Endothelial cell (in vitro differentiated cells): ENCODE data around the gene SGPP1. TPM values are rescaled to one million over a fixed set of nuclear protein-coding genes. Genes with fewer than 3 reads are reported as not detected.
"Not testable (repeated sequence)": the region's sequence is repeated elsewhere in the genome, so short reads cannot be mapped to it uniquely, and the experiment has no call there.

Source experiments
- DNase-seq: peaks from one replicate; pipeline ENCODE4 v3.0.0; 2021; ENCODE audit warnings: low spot score
- H3K27ac Mint-ChIP-seq: one replicate; pipeline ENCODE4 v1.8.0; 2021; ENCODE audit warnings: mixed read lengths, inconsistent platforms; ENCODE audit not compliant: unreplicated experiment
- H3K27me3 Mint-ChIP-seq: one replicate; pipeline ENCODE4 v1.8.0; 2021; ENCODE audit warnings: mild to moderate bottlenecking, moderate library complexity, mixed read lengths, inconsistent platforms; ENCODE audit not compliant: unreplicated experiment
- H3K36me3 Mint-ChIP-seq: one replicate; pipeline ENCODE4 v1.8.0; 2021; ENCODE audit warnings: mild to moderate bottlenecking, low read depth, mixed read lengths, inconsistent platforms; ENCODE audit not compliant: unreplicated experiment
- H3K4me1 Mint-ChIP-seq: one replicate; pipeline ENCODE4 v1.8.0; 2021; ENCODE audit warnings: mild to moderate bottlenecking, mixed read lengths, inconsistent platforms; ENCODE audit not compliant: unreplicated experiment
- H3K4me3 Mint-ChIP-seq: one replicate; pipeline ENCODE4 v1.8.0; 2021; ENCODE audit warnings: mild to moderate bottlenecking, mixed read lengths, inconsistent platforms; ENCODE audit not compliant: unreplicated experiment
- H3K9me3 Mint-ChIP-seq: one replicate; pipeline ENCODE4 v1.8.0; 2021; ENCODE audit warnings: mixed read lengths, inconsistent platforms; ENCODE audit not compliant: unreplicated experiment
- CTCF ChIP-seq: fragments of 200-600 bp; sonication (generic); IDR thresholded peaks from one replicate; pipeline ENCODE4 v1.5.0; 2021; ENCODE audit warnings: antibody characterized with exemption; ENCODE audit not compliant: unreplicated experiment
- total RNA-seq: library from RNA; stranded (reverse); fragmentation: NEBNext Ultra II Directional; extraction: Animal tissue kit (Norgen Biotek cat#: 25700); gene quantifications from one replicate; pipeline ENCODE4 v1.2.1, GENCODE V29; 2021; ENCODE audit not compliant: unreplicated experiment

The SGPP1 gene
- total RNA-seq, 1 donor from 2014 or later, result 7.9 TPM

- Mint-ChIP-seq H3K9me3 (no peaks in the 10 kb centered on the region), H3K4me3 (no peak overlapping the region), H3K36me3 (no peaks in the 10 kb centered on the region), H3K27me3 (no peaks in the 10 kb centered on the region), H3K4me1 (peaks cover 8% of the 10 kb centered on the region), H3K27ac (no peak overlapping the region)
- no peak for TF ChIP-seq CTCF
- no peak for DNase-seq
Measured at GRCh38 chr14:63759456-63759855, 31.6 kb upstream of the SGPP1 start.

GRCh38 chr14:63757211-63757610 lies 29.3 kb upstream of the SGPP1 start:
- H3K27ac Mint-ChIP-seq, result no peak overlapping the region
- H3K27me3 Mint-ChIP-seq, result no peaks in the 10 kb centered on the region
- H3K4me1 Mint-ChIP-seq, result peaks cover 8% of the 10 kb centered on the region
- no peak overlapping the region for H3K4me3 Mint-ChIP-seq
- TF ChIP-seq CTCF, result no peak
- H3K9me3 Mint-ChIP-seq, result no peaks in the 10 kb centered on the region
- no peaks in the 10 kb centered on the region for H3K36me3 Mint-ChIP-seq
- no peak for DNase-seq

GRCh38 chr14:63752449-63753169 lies 24.7 kb upstream of the SGPP1 start:
- Mint-ChIP-seq H3K27me3 (no peaks in the 10 kb centered on the region), H3K9me3 (no peaks in the 10 kb centered on the region), H3K4me1 (no peaks in the 10 kb centered on the region), H3K27ac (no peak overlapping the region), H3K36me3 (no peaks in the 10 kb centered on the region), H3K4me3 (no peak overlapping the region)
- no peak for DNase-seq
- no peak for TF ChIP-seq CTCF

- not testable (repeated sequence) for DNase-seq, H3K27me3 Mint-ChIP-seq, H3K4me1 Mint-ChIP-seq, H3K9me3 Mint-ChIP-seq, H3K4me3 Mint-ChIP-seq, H3K27ac Mint-ChIP-seq, H3K36me3 Mint-ChIP-seq
Measured at GRCh38 chr14:63751076-63751475, 23.2 kb upstream of the SGPP1 start.

- Mint-ChIP-seq H3K27me3 (no peaks in the 10 kb centered on the region), H3K4me1 (peaks cover 3% of the 10 kb centered on the region), H3K36me3 (no peaks in the 10 kb centered on the region), H3K4me3 (no peak overlapping the region), H3K27ac (no peak overlapping the region), H3K9me3 (no peaks in the 10 kb centered on the region)
- TF ChIP-seq CTCF, result no peak
- no peak for DNase-seq
Measured at GRCh38 chr14:63747846-63748245, 20.0 kb upstream of the SGPP1 start.
